Measurements from ENCODE around the gene ZNF683. TPM values are rescaled to one million over a fixed set of nuclear protein-coding genes. Genes with fewer than 3 reads are reported as not detected.

Gene ZNF683
- total and polyA plus RNA-seq, 2 of the 4 experiments (the other 2 are of a cell fraction): not detected

GRCh38 chr1:26317146-26317545, 55.4 kb downstream of the ZNF683 start:
- POLR2A ChIA-PET (ENCODE audit: unreplicated experiment): no interaction called here
- Histone ChIP-seq H3K18ac (ENCODE audit: low read depth, low read length) (no peak overlapping the region), H2BK5ac (ENCODE audit: low read depth, low read length, poor library complexity, severe bottlenecking) (no peak overlapping the region), H2BK20ac (ENCODE audit: low read depth, low read length) (no peak overlapping the region), H4K20me1 (ENCODE audit: insufficient read depth, low read length) (no peaks in the 10 kb centered on the region), H4K8ac (ENCODE audit: low read depth in 2 of 2, low read length in 2 of 2) (no peak overlapping the region), H2AFZ (replicated peaks; ENCODE audit: low read length, poor library complexity) (no peak overlapping the region), H3K9me1 (ENCODE audit: insufficient read depth, low read length) (no peaks in the 10 kb centered on the region), H3K4me2 (ENCODE audit: low read depth, low read length) (no peak overlapping the region), H3K9me3 (ENCODE audit: control insufficient read depth, insufficient read depth, low read length) (no peaks in the 10 kb centered on the region), H3K27me3 (ENCODE audit: control insufficient read depth, insufficient read depth, low read length) (peaks cover 4% of the 10 kb centered on the region; the same call in 1 of the 2 replicates), H3K4me3 (ENCODE audit: insufficient read depth, low read depth, low read length) (no peak overlapping the region), H3K36me3 (ENCODE audit: control insufficient read depth, insufficient read depth, low read length) (no peaks in the 10 kb centered on the region), H3K79me1 (ENCODE audit: low read depth in 1 of 2, low read length in 2 of 2) (no peaks in the 10 kb centered on the region), H3K23ac (ENCODE audit: low read depth, low read length) (no peak overlapping the region), H2BK15ac (ENCODE audit: low read depth, low read length) (no peak overlapping the region), H3K27ac (ENCODE audit: insufficient read depth, low read length) (no peak overlapping the region), H2AK9ac (replicated peaks; ENCODE audit: low read depth, low read length, poor library complexity) (no peak overlapping the region), H3K14ac (replicated peaks; ENCODE audit: low read depth, low read length) (no peak overlapping the region), H3K9ac (ENCODE audit: low read depth, low read length) (no peak overlapping the region), H3K4me1 (ENCODE audit: control insufficient read depth, insufficient read depth, low read length) (peaks cover 5% of the 10 kb centered on the region), H4K91ac (ENCODE audit: insufficient read depth, low read depth, low read length) (no peak overlapping the region), H3K4ac (ENCODE audit: low read depth, low read length) (no peak overlapping the region), H4K5ac (ENCODE audit: low read depth, low read length) (no peak overlapping the region), H2BK120ac (ENCODE audit: low read depth, low read length) (no peak overlapping the region), H3K56ac (ENCODE audit: extremely low read depth, insufficient read depth, low read length) (no peak overlapping the region), H2AK5ac (ENCODE audit: low read depth, low read length) (no peak overlapping the region)
- no peak for TF ChIP-seq BHLHE40 (IDR thresholded peaks at IDR 0.05; ENCODE audit: low read depth, low read length)
- TF ChIP-seq RCOR1 (IDR thresholded peaks at IDR 0.05; ENCODE audit: insufficient replicate concordance, low read length): no peak
- no peak for TF ChIP-seq NFE2L2 (IDR thresholded peaks at IDR 0.05; ENCODE audit: low read depth, low read length)
- TF ChIP-seq MAZ (IDR thresholded peaks at IDR 0.05; ENCODE audit: borderline replicate concordance, low read depth, low read length): no peak
- no peak for TF ChIP-seq CTCF (conservative IDR thresholded peaks at IDR 0.05; ENCODE audit: low read depth, low read length)
- no peak for TF ChIP-seq SMC3 (IDR thresholded peaks at IDR 0.05; ENCODE audit: low read depth, low read length)
- no peak for TF ChIP-seq ELK1 (IDR thresholded peaks at IDR 0.05; ENCODE audit: borderline replicate concordance, low read depth, low read length)
- TF ChIP-seq CEBPB (IDR thresholded peaks at IDR 0.05; ENCODE audit: low read depth, low read length): no peak
- no peak for TF ChIP-seq MXI1 (IDR thresholded peaks at IDR 0.05; ENCODE audit: borderline replicate concordance, low read depth, low read length)
- TF ChIP-seq POLR2A (IDR thresholded peaks at IDR 0.05; ENCODE audit: low read depth, low read length): no peak
- TF ChIP-seq, protein P1, sequence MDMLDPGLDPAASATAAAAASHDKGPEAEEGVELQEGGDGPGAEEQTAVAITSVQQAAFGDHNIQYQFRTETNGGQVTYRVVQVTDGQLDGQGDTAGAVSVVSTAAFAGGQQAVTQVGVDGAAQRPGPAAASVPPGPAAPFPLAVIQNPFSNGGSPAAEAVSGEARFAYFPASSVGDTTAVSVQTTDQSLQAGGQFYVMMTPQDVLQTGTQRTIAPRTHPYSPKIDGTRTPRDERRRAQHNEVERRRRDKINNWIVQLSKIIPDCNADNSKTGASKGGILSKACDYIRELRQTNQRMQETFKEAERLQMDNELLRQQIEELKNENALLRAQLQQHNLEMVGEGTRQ (IDR thresholded peaks at IDR 0.05; ENCODE audit: low read depth, low read length): no peak
- no peak for TF ChIP-seq FOS (IDR thresholded peaks at IDR 0.05; ENCODE audit: low read depth, low read length)
- TF ChIP-seq CHD1 (IDR thresholded peaks at IDR 0.05; ENCODE audit: low read depth, low read length): no peak
- no peak for TF ChIP-seq RAD21 (IDR thresholded peaks at IDR 0.05; ENCODE audit: low read length)
- no peak for TF ChIP-seq RFX5 (IDR thresholded peaks at IDR 0.05; ENCODE audit: low read depth, low read length)
- no peak for TF ChIP-seq MAFK (IDR thresholded peaks at IDR 0.05; ENCODE audit: low read depth, low read length)
- CTCF ChIA-PET: interaction anchor here (0.6 to 1.9 kb wide), 2 partner anchors 38 to 100 kb away, joined by 3 to 5 read pairs; no protein-coding TSS in a partner anchor
- no peak for DNase-seq
- ATAC-seq (ENCODE audit: low read depth): no peak
- dilution Hi-C loops (cut with HindIII; ENCODE audit: low sequenced_read_pairs, unreplicated experiment) (no loop called here), intact Hi-C loops (cut with micrococcal nuclease) (no loop called here), in situ Hi-C loops (cut with MboI; ENCODE audit: low sequenced_read_pairs) (no loop called here)
- WGBS, 2 experiments (ENCODE audit: extremely low coverage in 2 of 2, insufficient read length in 1 of 2): no CpG with 5 or more reads among the region's 2 CpGs
- no TSS peak for BruUV-seq (replicated peaks)
